ENCODE data around the gene ABCD2. TPM values are rescaled to one million over a fixed set of nuclear protein-coding genes. Genes with fewer than 3 reads are reported as not detected.
"Not testable (repeated sequence)": the region's sequence is repeated elsewhere in the genome, so short reads cannot be mapped to it uniquely, and the experiment has no call there.

Gene ABCD2
- total RNA-seq, 2 experiments from 2014 or later, result 19.6 TPM

GRCh38 chr12:39574378-39574777, 45.2 kb downstream of the ABCD2 start:
- Mint-ChIP-seq H3K27me3 (no peaks in the 10 kb centered on the region), H3K9me3 (peaks cover 17% of the 10 kb centered on the region), H3K27ac (no peak overlapping the region), H3K36me3 (ENCODE audit: low read depth) (peaks cover 68% of the 10 kb centered on the region), H3K4me3 (no peak overlapping the region), H3K4me1 (peaks cover 5% of the 10 kb centered on the region)
- ChIA-PET POLR2A (no interaction called here), CTCF (interaction anchor here (0.7 kb wide), 1 partner anchor 256 kb away, joined by 3 read pairs; no protein-coding TSS in a partner anchor)
- DNase-seq, result no peak

- ChIA-PET CTCF (no interaction called here), POLR2A (no interaction called here)
- H3K27ac Mint-ChIP-seq, result no peak overlapping the region
- no peak overlapping the region for H3K4me3 Mint-ChIP-seq
- H3K9me3 Mint-ChIP-seq, result peaks cover 17% of the 10 kb centered on the region
- no peaks in the 10 kb centered on the region for H3K27me3 Mint-ChIP-seq
- H3K36me3 Mint-ChIP-seq (ENCODE audit: low read depth), result peaks cover 69% of the 10 kb centered on the region
- no peak for DNase-seq
- H3K4me1 Mint-ChIP-seq, result peaks cover 5% of the 10 kb centered on the region
Measured at GRCh38 chr12:39573971-39574370, 45.6 kb downstream of the ABCD2 start.

DNA sequence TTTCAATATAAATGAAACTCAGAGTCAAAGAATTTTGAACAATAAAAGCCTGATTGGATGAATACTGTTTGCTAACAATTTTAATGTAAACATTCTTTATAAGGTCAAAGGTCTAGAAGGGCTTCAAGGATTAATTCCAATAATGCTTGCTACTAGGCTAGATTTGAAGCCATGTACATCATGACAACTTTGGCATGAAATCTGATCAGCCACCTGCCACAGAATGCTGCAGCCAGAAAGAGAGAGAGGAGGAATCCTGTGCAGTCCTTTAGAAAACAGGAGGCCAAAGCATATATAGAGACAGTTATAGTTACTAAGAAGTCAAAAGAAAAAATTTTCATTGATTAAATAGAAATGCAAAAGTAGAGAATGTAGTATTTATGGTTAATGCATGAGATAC, 47.1 kb downstream of the ABCD2 start:
- H3K4me1 Mint-ChIP-seq, result peaks cover 5% of the 10 kb centered on the region
- CTCF ChIA-PET, result no interaction called here
- POLR2A ChIA-PET, result no interaction called here
- H3K27me3 Mint-ChIP-seq, result no peaks in the 10 kb centered on the region
- H3K4me3 Mint-ChIP-seq, result no peak overlapping the region
- DNase-seq, result no peak
- no peak overlapping the region for H3K27ac Mint-ChIP-seq
- peaks cover 21% of the 10 kb centered on the region for H3K9me3 Mint-ChIP-seq
- peaks cover 69% of the 10 kb centered on the region for H3K36me3 Mint-ChIP-seq (ENCODE audit: low read depth)

DNA sequence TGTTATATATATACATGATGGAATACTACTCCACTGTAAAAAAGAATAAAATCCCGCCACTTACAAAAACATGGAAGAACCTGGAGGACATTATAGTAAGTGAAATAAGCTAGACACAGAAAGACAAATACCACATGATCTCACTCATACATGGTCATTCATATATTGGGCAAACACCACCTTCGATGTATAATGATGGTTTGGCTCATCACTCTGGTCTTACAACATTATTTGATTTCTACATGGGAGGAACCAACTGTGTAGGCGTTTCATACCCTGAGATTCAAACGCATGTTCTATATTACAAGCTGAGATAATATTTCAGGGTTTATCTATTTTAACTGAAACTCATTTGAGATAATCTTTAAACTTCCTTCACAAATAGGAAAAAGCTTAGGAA, 48.3 kb downstream of the ABCD2 start:
- Mint-ChIP-seq H3K9me3 (peaks cover 30% of the 10 kb centered on the region), H3K36me3 (ENCODE audit: low read depth) (peaks cover 66% of the 10 kb centered on the region), H3K4me3 (no peak overlapping the region), H3K27ac (no peak overlapping the region), H3K27me3 (no peaks in the 10 kb centered on the region), H3K4me1 (peaks cover 5% of the 10 kb centered on the region)
- POLR2A ChIA-PET, result no interaction called here
- DNase-seq, result no peak
- CTCF ChIA-PET, result no interaction called here

DNA sequence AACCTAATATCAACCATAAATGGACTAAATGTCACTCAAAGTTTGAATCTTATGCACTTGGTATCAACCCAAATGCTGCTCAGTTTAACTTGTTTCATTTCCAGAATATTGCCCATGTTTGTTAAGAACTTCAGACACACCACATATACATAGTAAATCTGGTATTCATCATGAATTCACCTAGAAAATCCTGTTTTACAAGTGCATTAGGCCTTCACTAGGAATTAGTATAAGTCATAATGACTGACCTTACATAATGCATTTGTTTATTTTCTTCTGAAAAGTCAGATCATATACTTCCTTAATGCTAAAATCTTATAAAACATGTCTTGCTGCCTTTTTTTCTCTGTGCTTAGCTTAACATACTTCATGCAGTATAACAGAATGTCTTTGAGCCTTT, 66.1 kb downstream of the ABCD2 start:
- Mint-ChIP-seq H3K9me3 (peaks cover 8% of the 10 kb centered on the region), H3K27me3 (no peaks in the 10 kb centered on the region), H3K36me3 (ENCODE audit: low read depth) (peaks cover 34% of the 10 kb centered on the region), H3K27ac (no peak overlapping the region), H3K4me3 (no peak overlapping the region), H3K4me1 (no peaks in the 10 kb centered on the region)
- DNase-seq, result no peak
- POLR2A ChIA-PET, result no interaction called here
- CTCF ChIA-PET, result no interaction called here

- DNase-seq, POLR2A ChIA-PET: not testable (repeated sequence)
Measured at GRCh38 chr12:39544211-39544610, 75.4 kb downstream of the ABCD2 start.

GRCh38 chr12:39541471-39541870, 78.1 kb downstream of the ABCD2 start:
- H3K27me3 Mint-ChIP-seq, result no peaks in the 10 kb centered on the region
- ChIA-PET POLR2A (no interaction called here), CTCF (no interaction called here)
- no peak for DNase-seq
- H3K4me3 Mint-ChIP-seq, result no peak overlapping the region
- no peaks in the 10 kb centered on the region for H3K9me3 Mint-ChIP-seq
- peaks cover 1% of the 10 kb centered on the region for H3K4me1 Mint-ChIP-seq
- no peak overlapping the region for H3K27ac Mint-ChIP-seq
- H3K36me3 Mint-ChIP-seq (ENCODE audit: low read depth), result peaks cover 3% of the 10 kb centered on the region

More at GRCh38 chr12:39544211-39544610, 75.4 kb downstream of the ABCD2 start:
- CTCF ChIA-PET, result interaction anchor here (0.6 kb wide), 1 partner anchor 15 kb away, joined by 3 read pairs; no protein-coding TSS in a partner anchor
- H3K36me3 Mint-ChIP-seq (ENCODE audit: low read depth); H3K9me3 Mint-ChIP-seq; H3K4me1 Mint-ChIP-seq; H3K27me3 Mint-ChIP-seq; H3K27ac Mint-ChIP-seq; H3K4me3 Mint-ChIP-seq: not testable (repeated sequence)

DNA sequence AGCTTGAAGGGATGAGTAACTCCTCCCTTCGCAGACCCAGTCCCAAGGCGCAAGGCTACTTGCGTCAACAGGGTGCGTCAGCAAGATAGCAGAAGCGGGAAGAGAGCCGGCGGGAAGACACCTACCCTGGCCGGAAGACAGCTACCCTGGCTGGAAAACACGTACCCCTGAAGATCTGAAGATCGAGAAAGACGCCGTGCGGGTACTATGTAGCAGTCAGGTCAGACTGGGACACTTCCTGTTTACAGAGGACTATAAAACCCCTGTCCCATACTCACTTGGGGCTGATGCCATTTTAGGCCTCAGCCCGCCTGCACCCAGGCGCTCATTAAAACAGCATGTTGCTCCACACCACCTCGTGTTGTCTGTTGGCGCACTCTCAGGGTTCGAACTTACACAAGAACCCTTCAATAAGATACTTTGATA, 80.9 kb downstream of the ABCD2 start:
- H3K4me1 Mint-ChIP-seq, result peaks cover 5% of the 10 kb centered on the region
- POLR2A ChIA-PET, result no interaction called here
- H3K36me3 Mint-ChIP-seq (ENCODE audit: low read depth), result peaks cover under 1% of the 10 kb centered on the region
- no peak overlapping the region for H3K4me3 Mint-ChIP-seq
- no peaks in the 10 kb centered on the region for H3K27me3 Mint-ChIP-seq
- no peak overlapping the region for H3K27ac Mint-ChIP-seq
- no peak for DNase-seq
- no peaks in the 10 kb centered on the region for H3K9me3 Mint-ChIP-seq
- CTCF ChIA-PET, result no interaction called here

- DNase-seq, result no peak
- H3K4me3 Mint-ChIP-seq, result no peak overlapping the region
- H3K4me1 Mint-ChIP-seq, result peaks cover 5% of the 10 kb centered on the region
- CTCF ChIA-PET, result no interaction called here
- POLR2A ChIA-PET, result no interaction called here
- no peaks in the 10 kb centered on the region for H3K36me3 Mint-ChIP-seq (ENCODE audit: low read depth)
- no peaks in the 10 kb centered on the region for H3K27me3 Mint-ChIP-seq
- no peaks in the 10 kb centered on the region for H3K9me3 Mint-ChIP-seq
- H3K27ac Mint-ChIP-seq, result no peak overlapping the region
Measured at GRCh38 chr12:39533951-39534350, 85.7 kb downstream of the ABCD2 start.

DNA sequence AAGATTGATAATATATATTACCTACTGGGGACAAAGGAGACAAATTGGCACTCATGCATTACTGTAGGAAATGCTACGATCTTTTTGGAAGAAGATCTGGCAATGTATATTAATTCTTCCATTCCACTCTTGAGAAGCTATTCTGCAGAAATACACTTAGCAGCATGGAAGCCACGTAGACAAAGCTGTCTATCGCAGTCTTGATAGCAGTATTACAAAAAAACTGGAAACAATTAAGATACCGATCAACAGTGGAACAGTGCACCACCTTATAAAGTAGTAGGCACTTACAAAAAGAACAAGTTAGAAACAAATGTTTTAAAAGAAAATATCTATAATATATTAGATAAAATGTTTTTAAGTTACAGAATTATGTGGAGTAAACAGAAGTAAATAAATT, 87.2 kb downstream of the ABCD2 start:
- no peak overlapping the region for H3K27ac Mint-ChIP-seq
- CTCF ChIA-PET, result no interaction called here
- peaks cover 1% of the 10 kb centered on the region for H3K9me3 Mint-ChIP-seq
- peaks cover 5% of the 10 kb centered on the region for H3K4me1 Mint-ChIP-seq
- no peaks in the 10 kb centered on the region for H3K36me3 Mint-ChIP-seq (ENCODE audit: low read depth)
- POLR2A ChIA-PET, result no interaction called here
- no peaks in the 10 kb centered on the region for H3K27me3 Mint-ChIP-seq
- DNase-seq, result no peak
- H3K4me3 Mint-ChIP-seq, result no peak overlapping the region

- Mint-ChIP-seq H3K27me3 (no peaks in the 10 kb centered on the region), H3K4me1 (no peaks in the 10 kb centered on the region), H3K9me3 (peaks cover 14% of the 10 kb centered on the region), H3K27ac (no peak overlapping the region), H3K4me3 (no peak overlapping the region), H3K36me3 (ENCODE audit: low read depth) (no peaks in the 10 kb centered on the region)
- ChIA-PET POLR2A (no interaction called here), CTCF (no interaction called here)
- no peak for DNase-seq
Measured at GRCh38 chr12:39526974-39527373, 92.6 kb downstream of the ABCD2 start.

DNA sequence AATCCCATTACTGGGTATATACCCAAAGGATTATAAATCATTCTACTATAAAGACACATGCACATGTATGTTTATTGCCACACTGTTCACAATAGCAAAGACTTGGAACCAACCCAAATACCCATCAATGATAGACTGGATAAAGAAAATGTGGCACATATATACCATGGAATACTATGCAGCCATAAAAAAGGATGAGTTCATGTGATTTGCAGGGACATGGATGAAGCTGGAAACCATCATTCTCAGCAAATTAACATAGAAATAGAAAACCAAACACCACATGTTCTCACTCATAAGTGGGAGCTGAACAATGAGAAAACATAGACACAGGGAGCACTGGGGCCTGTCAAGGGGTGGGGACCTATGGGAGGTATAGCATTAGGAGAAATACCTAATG, 97.4 kb downstream of the ABCD2 start:
- CTCF ChIA-PET, result interaction anchor here (1.4 kb wide), 1 partner anchor 249 kb away, joined by 3 read pairs; no protein-coding TSS in a partner anchor
- DNase-seq; H3K36me3 Mint-ChIP-seq (ENCODE audit: low read depth); H3K4me1 Mint-ChIP-seq; POLR2A ChIA-PET; H3K4me3 Mint-ChIP-seq; H3K27me3 Mint-ChIP-seq; H3K27ac Mint-ChIP-seq: not testable (repeated sequence)
- H3K9me3 Mint-ChIP-seq, result peaks cover 19% of the 10 kb centered on the region

DNA sequence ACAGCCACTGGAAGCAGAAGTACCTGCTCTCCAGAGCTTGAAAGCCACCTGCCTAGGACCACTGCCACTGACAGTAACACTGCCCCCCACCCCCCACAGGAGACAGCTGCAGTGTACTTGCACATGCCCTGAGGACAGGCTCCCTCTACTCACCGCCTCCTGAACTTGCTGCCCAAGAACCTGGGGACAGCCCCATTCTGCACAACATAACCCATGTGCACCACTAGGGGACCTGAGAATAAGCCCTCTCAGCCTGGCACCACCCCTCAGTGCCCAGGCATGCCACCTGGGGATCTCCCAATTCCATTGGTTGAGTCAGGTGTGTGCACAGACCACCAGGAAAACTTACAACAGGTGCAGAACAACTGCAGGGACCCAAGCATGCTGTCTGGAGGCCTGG, 109.6 kb downstream of the ABCD2 start:
- Mint-ChIP-seq H3K36me3 (ENCODE audit: low read depth) (peaks cover 5% of the 10 kb centered on the region), H3K4me1 (no peaks in the 10 kb centered on the region), H3K27ac (no peak overlapping the region), H3K4me3 (no peak overlapping the region), H3K9me3 (peaks cover 10% of the 10 kb centered on the region), H3K27me3 (no peaks in the 10 kb centered on the region)
- CTCF ChIA-PET, result no interaction called here
- POLR2A ChIA-PET, result no interaction called here
- no peak for DNase-seq

DNA sequence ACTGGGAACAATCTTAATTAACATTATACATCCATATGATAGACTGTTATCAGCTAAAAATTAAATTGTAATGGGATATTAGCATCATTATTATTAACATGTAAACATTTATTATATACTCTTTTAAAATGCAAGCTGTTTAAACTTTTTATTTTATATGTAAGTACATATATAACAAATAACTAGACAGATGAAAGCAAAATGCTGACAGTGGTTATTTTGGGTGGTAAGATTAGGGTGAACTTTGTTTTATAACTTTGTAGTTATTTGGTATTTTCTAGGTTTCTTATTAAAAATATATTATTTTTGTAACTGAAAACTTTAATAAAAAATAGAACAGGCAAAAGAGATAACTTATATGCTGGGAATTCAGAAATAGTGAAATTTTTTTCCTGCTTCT, 114.0 kb downstream of the ABCD2 start:
- Mint-ChIP-seq H3K4me1 (no peaks in the 10 kb centered on the region), H3K36me3 (ENCODE audit: low read depth) (no peaks in the 10 kb centered on the region), H3K4me3 (no peak overlapping the region), H3K27me3 (no peaks in the 10 kb centered on the region), H3K27ac (no peak overlapping the region), H3K9me3 (no peaks in the 10 kb centered on the region)
- no peak for DNase-seq
- ChIA-PET CTCF (no interaction called here), POLR2A (no interaction called here)

- no peak for DNase-seq
- no peaks in the 10 kb centered on the region for H3K36me3 Mint-ChIP-seq (ENCODE audit: low read depth)
- POLR2A ChIA-PET, result no interaction called here
- H3K4me3 Mint-ChIP-seq, result no peak overlapping the region
- H3K27ac Mint-ChIP-seq, result no peak overlapping the region
- H3K27me3 Mint-ChIP-seq, result no peaks in the 10 kb centered on the region
- H3K9me3 Mint-ChIP-seq, result no peaks in the 10 kb centered on the region
- CTCF ChIA-PET, result no interaction called here
- no peaks in the 10 kb centered on the region for H3K4me1 Mint-ChIP-seq
Measured at GRCh38 chr12:39505023-39505422, 114.6 kb downstream of the ABCD2 start.

Measured in activated CD4-positive, alpha-beta memory T cell treated with anti-CD3 and anti-CD28 coated beads, Interleukin-2, amount 10 ng/mL, durations not matched to agents 7 days and 5 days (primary cell).